22Rv1 (cell line): ENCODE data around the gene CHD1.

Experiments
- ZFX ChIP-seq: fragments of 450-650 bp; IDR thresholded peaks from 2 replicates; pipeline ENCODE4 v1.6.1; 2017; ENCODE audit warnings: antibody characterized with exemption, borderline replicate concordance
- TF ChIP-seq, protein P1 (sequence below): fragments of 450-650 bp; IDR thresholded peaks from 2 replicates; pipeline ENCODE4 v1.5.1; 2017; ENCODE audit warnings: mild to moderate bottlenecking

DNA sequence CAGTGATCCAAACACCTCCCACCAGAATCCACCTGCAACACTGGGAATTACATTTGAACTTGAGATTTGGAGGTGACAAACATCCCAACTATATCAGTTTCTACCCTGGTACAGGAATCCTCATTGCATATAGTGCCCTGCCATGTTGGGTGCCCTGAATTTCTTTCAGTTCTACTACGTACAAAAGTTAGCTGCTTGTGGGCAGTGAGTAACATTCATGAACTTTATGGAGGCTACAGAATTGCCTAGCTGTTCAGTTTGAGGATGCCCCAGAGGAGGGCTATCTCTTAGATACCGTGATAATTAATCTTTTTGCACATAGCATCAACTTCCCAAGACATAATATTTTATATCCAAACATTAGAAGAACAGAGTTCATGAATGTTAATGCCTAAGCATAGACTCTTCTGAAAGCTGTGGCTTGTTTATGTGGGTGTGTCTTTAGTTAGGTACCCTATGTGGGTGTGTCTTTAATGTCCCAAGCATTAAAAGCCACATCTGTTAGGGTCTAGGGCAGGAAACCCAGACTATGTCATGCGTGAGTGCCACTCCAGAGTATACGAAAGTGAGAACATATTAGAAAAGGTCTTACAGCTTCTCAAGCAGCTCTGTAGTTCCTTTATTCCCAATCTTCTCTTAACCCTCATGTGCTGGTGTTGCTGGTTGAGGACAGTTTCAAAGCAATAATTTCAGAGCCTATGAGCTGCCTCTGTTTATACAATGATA is 47.0 kb upstream of the CHD1 start:
- TF ChIP-seq, protein P1, sequence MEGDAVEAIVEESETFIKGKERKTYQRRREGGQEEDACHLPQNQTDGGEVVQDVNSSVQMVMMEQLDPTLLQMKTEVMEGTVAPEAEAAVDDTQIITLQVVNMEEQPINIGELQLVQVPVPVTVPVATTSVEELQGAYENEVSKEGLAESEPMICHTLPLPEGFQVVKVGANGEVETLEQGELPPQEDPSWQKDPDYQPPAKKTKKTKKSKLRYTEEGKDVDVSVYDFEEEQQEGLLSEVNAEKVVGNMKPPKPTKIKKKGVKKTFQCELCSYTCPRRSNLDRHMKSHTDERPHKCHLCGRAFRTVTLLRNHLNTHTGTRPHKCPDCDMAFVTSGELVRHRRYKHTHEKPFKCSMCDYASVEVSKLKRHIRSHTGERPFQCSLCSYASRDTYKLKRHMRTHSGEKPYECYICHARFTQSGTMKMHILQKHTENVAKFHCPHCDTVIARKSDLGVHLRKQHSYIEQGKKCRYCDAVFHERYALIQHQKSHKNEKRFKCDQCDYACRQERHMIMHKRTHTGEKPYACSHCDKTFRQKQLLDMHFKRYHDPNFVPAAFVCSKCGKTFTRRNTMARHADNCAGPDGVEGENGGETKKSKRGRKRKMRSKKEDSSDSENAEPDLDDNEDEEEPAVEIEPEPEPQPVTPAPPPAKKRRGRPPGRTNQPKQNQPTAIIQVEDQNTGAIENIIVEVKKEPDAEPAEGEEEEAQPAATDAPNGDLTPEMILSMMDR, result no peak
- no peak for TF ChIP-seq ZFX
